Common myeloid progenitor, CD34-positive (primary cell): ENCODE data around the gene TMPRSS15.

Experiments used
- CTCF ChIA-PET: fragments of 350-600 bp; sonication (Branson Sonifier 250); formaldehyde crosslinking; loops from one replicate; lab custom pipeline; 2021; ENCODE audit warnings: antibody characterized with exemption; lab: Charles Lee
- POLR2A ChIA-PET: fragments of 350-600 bp; sonication (Branson Sonifier 250); formaldehyde crosslinking; loops from one replicate; lab custom pipeline; 2021; ENCODE audit warnings: antibody characterized with exemption; lab: Charles Lee
- DNase-seq, 3 donors: peaks; one replicate each; pipeline versions ENCODE4 v3.0.0 to v3.0.0-alpha.2; 2013
- H3K27ac ChIP-seq, 2 experiments: 1 replicate in 1 of 2; 2 replicates in 1 of 2; pipeline ENCODE4 v1.7.0; 2013; ENCODE audit warnings: inconsistent platforms in 2 of 2, low read length in 2 of 2, mild to moderate bottlenecking in 2 of 2, low read depth in 1 of 2, moderate library complexity in 1 of 2; ENCODE audit not compliant: severe bottlenecking in 2 of 2, insufficient read depth in 1 of 2, poor library complexity in 1 of 2
- H3K27me3 ChIP-seq, 5 experiments: replicated peaks in 2 of 5; 1 replicate in 3 of 5; 2 replicates in 2 of 5; pipeline versions ENCODE4 v1.6.1 to v1.7.0; 2013; ENCODE audit warnings: low read length in 4 of 5, mild to moderate bottlenecking in 2 of 5, moderate library complexity in 2 of 5, inconsistent platforms in 1 of 5; ENCODE audit not compliant: insufficient read depth in 5 of 5, control insufficient read depth in 4 of 5
- H3K36me3 ChIP-seq, 4 experiments: 1 replicate in 2 of 4; 2 replicates in 2 of 4; pipeline versions ENCODE4 v1.6.1 to v1.7.0; 2013; ENCODE audit warnings: low read length in 3 of 4, control low read depth in 1 of 4, mild to moderate bottlenecking in 1 of 4; ENCODE audit not compliant: control insufficient read depth in 4 of 4, insufficient read depth in 4 of 4
- H3K4me1 ChIP-seq, 4 experiments: 1 replicate in 3 of 4; 2 replicates in 1 of 4; pipeline versions ENCODE4 v1.6.1 to v1.7.1; 2013; ENCODE audit warnings: low read length in 3 of 4, mild to moderate bottlenecking in 3 of 4, control low read depth in 1 of 4, inconsistent platforms in 1 of 4, moderate library complexity in 1 of 4; ENCODE audit not compliant: control insufficient read depth in 4 of 4, insufficient read depth in 4 of 4; ENCODE audit errors: control extremely low read depth in 1 of 4
- H3K4me3 ChIP-seq, 7 experiments: 1 replicate in 4 of 7; 2 replicates in 3 of 7; pipeline versions ENCODE4 v1.5.1 to v1.7.0; 2013; ENCODE audit warnings: mild to moderate bottlenecking in 7 of 7, low read length in 6 of 7, moderate library complexity in 6 of 7, inconsistent platforms in 2 of 7, low read depth in 2 of 7, control low read depth in 1 of 7; ENCODE audit not compliant: insufficient read depth in 4 of 7, control insufficient read depth in 1 of 7; ENCODE audit errors: extremely low read depth in 1 of 7
- H3K9me3 ChIP-seq, 5 experiments: 1 replicate in 4 of 5; 2 replicates in 1 of 5; pipeline versions ENCODE4 v1.6.1 to v1.7.1; 2013; ENCODE audit warnings: low read length in 4 of 5, mild to moderate bottlenecking in 2 of 5, inconsistent platforms in 1 of 5, low read depth in 1 of 5, moderate library complexity in 1 of 5; ENCODE audit not compliant: control insufficient read depth in 4 of 5, insufficient read depth in 2 of 5; ENCODE audit errors: control extremely low read depth in 1 of 5
- WGBS: methylation state at CpG from one replicate; pipeline ENCODE4 v1.1.5; 2013; ENCODE audit not compliant: insufficient coverage; 5-methylcytosine and 5-hydroxymethylcytosine counted together

The TMPRSS15 gene

GRCh38 chr21:18269856-18270255 lies 133.7 kb downstream of the TMPRSS15 start:
- DNase-seq: no peak
- Histone ChIP-seq H3K36me3 (no peaks in the 10 kb centered on the region), H3K27me3 (no peaks in the 10 kb centered on the region), H3K27ac (no peak overlapping the region), H3K4me3 (no peak overlapping the region), H3K4me1 (no peaks in the 10 kb centered on the region), H3K9me3 (no peaks in the 10 kb centered on the region)
- ChIA-PET CTCF (no interaction called here), POLR2A (no interaction called here)
- WGBS: 90% methylated on average over 5 of the region's 7 CpGs

GRCh38 chr21:18268906-18269305 lies 134.7 kb downstream of the TMPRSS15 start:
- CTCF ChIA-PET: no interaction called here
- WGBS: no CpG with 5 or more reads among the region's 1 CpG

GRCh38 chr21:18267496-18267895 lies 136.1 kb downstream of the TMPRSS15 start:
- ChIA-PET CTCF (interaction anchor here (2.5 kb wide), 1 partner anchor 227 kb away, joined by 5 read pairs; no protein-coding TSS in a partner anchor), POLR2A (no interaction called here)
- Histone ChIP-seq H3K27me3 (no peaks in the 10 kb centered on the region), H3K9me3 (no peaks in the 10 kb centered on the region), H3K4me1 (no peaks in the 10 kb centered on the region), H3K27ac (no peak overlapping the region), H3K36me3 (no peaks in the 10 kb centered on the region), H3K4me3 (no peak overlapping the region)
- no peak for DNase-seq
- WGBS: 100% methylated on average over 1 of the region's 1 CpG

More at GRCh38 chr21:18268906-18269305, 134.7 kb downstream of the TMPRSS15 start:
- no peak for DNase-seq
- H3K36me3 ChIP-seq: no peaks in the 10 kb centered on the region
- POLR2A ChIA-PET: no interaction called here
- H3K27ac ChIP-seq: no peak overlapping the region
- H3K4me1 ChIP-seq: no peaks in the 10 kb centered on the region
- no peaks in the 10 kb centered on the region for H3K27me3 ChIP-seq
- no peaks in the 10 kb centered on the region for H3K9me3 ChIP-seq
- H3K4me3 ChIP-seq: no peak overlapping the region

- DNase-seq: no peak
- POLR2A ChIA-PET: interaction anchor here (0.6 kb wide), 1 partner anchor 70 kb away, joined by 4 read pairs; no protein-coding TSS in a partner anchor
- H3K27ac ChIP-seq: no peak overlapping the region
- no peak overlapping the region for H3K4me3 ChIP-seq
- H3K4me1 ChIP-seq: no peaks in the 10 kb centered on the region
- H3K9me3 ChIP-seq: no peaks in the 10 kb centered on the region
- CTCF ChIA-PET: interaction anchor here (2.5 kb wide), 1 partner anchor 225 kb away, joined by 5 read pairs; no protein-coding TSS in a partner anchor
- WGBS: no CpG with 5 or more reads among the region's 2 CpGs
- H3K27me3 ChIP-seq: no peaks in the 10 kb centered on the region
- H3K36me3 ChIP-seq: no peaks in the 10 kb centered on the region
Measured at GRCh38 chr21:18265944-18266343, 137.6 kb downstream of the TMPRSS15 start.

GRCh38 chr21:18253799-18254198 lies 149.8 kb downstream of the TMPRSS15 start:
- ChIA-PET CTCF (no interaction called here), POLR2A (no interaction called here)

GRCh38 chr21:18253221-18253620 lies 150.4 kb downstream of the TMPRSS15 start:
- Histone ChIP-seq H3K4me1 (no peaks in the 10 kb centered on the region), H3K27ac (no peak overlapping the region), H3K36me3 (no peaks in the 10 kb centered on the region), H3K27me3 (no peaks in the 10 kb centered on the region), H3K9me3 (no peaks in the 10 kb centered on the region), H3K4me3 (no peak overlapping the region)
- no CpG with 5 or more reads among the region's 2 CpGs for WGBS
- no peak for DNase-seq
- POLR2A ChIA-PET: no interaction called here
- CTCF ChIA-PET: no interaction called here

More at GRCh38 chr21:18253799-18254198, 149.8 kb downstream of the TMPRSS15 start:
- 100% methylated on average over 2 of the region's 2 CpGs for WGBS
- no peak overlapping the region for H3K27ac ChIP-seq
- no peaks in the 10 kb centered on the region for H3K27me3 ChIP-seq
- no peak overlapping the region for H3K4me3 ChIP-seq
- DNase-seq: no peak
- no peaks in the 10 kb centered on the region for H3K9me3 ChIP-seq
- no peaks in the 10 kb centered on the region for H3K4me1 ChIP-seq
- H3K36me3 ChIP-seq: no peaks in the 10 kb centered on the region

GRCh38 chr21:18252680-18253079 lies 150.9 kb downstream of the TMPRSS15 start:
- ChIA-PET POLR2A (no interaction called here), CTCF (interaction anchor here (0.6 kb wide), 1 partner anchor 575 kb away, joined by 3 read pairs; no protein-coding TSS in a partner anchor)
- no peak overlapping the region for H3K27ac ChIP-seq
- H3K27me3 ChIP-seq: no peaks in the 10 kb centered on the region
- WGBS: 88% methylated on average over 4 of the region's 5 CpGs
- no peak for DNase-seq
- H3K9me3 ChIP-seq: no peaks in the 10 kb centered on the region
- H3K4me1 ChIP-seq: no peaks in the 10 kb centered on the region
- H3K4me3 ChIP-seq: no peak overlapping the region
- no peaks in the 10 kb centered on the region for H3K36me3 ChIP-seq
